ENCODE measurements around the gene MBP. TPM values are rescaled to one million over a fixed set of nuclear protein-coding genes. Genes with fewer than 3 reads are reported as not detected.
A peak's percentile ranks its signal among the peaks of the same experiment; 100 is the strongest.

MBP gene
- total and polyA plus RNA-seq, 2 of the 13 experiments (the other 11 are each of a cell fraction or from before 2014, with no cell fraction given): 5.0 to 8.5 TPM

- TF ChIP-seq ZNF614 (CRISPR knock-in tag; IDR thresholded peaks at IDR 0.05; ENCODE audit: borderline replicate concordance) (no peak), LCORL (IDR thresholded peaks at IDR 0.05) (no peak), LCORL (CRISPR knock-in tag; IDR thresholded peaks at IDR 0.05) (peak; percentile 90; the same call in 1 of the 2 replicates), ZNF484 (CRISPR knock-in tag; IDR thresholded peaks at IDR 0.05; ENCODE audit: borderline replicate concordance, low read depth) (no peak), MZF1 (CRISPR knock-in tag; IDR thresholded peaks at IDR 0.05; ENCODE audit: borderline replicate concordance) (no peak), ZNF816 (CRISPR knock-in tag; IDR thresholded peaks at IDR 0.05; ENCODE audit: borderline replicate concordance) (0 out of 2 replicates have a peak, but pooled peaks have one; percentile 12), SMARCE1 (IDR thresholded peaks at IDR 0.05; ENCODE audit: borderline replicate concordance) (no peak), ZNF510 (CRISPR knock-in tag; IDR thresholded peaks at IDR 0.05; ENCODE audit: low read depth) (peak; percentile 64; the same call in 1 of the 2 replicates), ZNF768 (CRISPR knock-in tag; IDR thresholded peaks at IDR 0.05) (0 out of 2 replicates have a peak, but pooled peaks have one; percentile 59), ARID4A (CRISPR knock-in tag; IDR thresholded peaks at IDR 0.05; ENCODE audit: borderline replicate concordance) (peak; percentile 88), TFDP1 (CRISPR knock-in tag; IDR thresholded peaks at IDR 0.05; ENCODE audit: borderline replicate concordance) (peak; percentile 65; the same call in 1 of the 2 replicates), SAP130 (CRISPR knock-in tag; IDR thresholded peaks at IDR 0.05; ENCODE audit: low read depth) (peak; percentile 86), ATF4 (CRISPR knock-in tag; IDR thresholded peaks at IDR 0.05) (no peak), HNF4G (IDR thresholded peaks at IDR 0.05; ENCODE audit: borderline replicate concordance, low read depth, low read length) (no peak), HNF4G (CRISPR knock-in tag; IDR thresholded peaks at IDR 0.05; ENCODE audit: borderline replicate concordance, low read depth) (no peak), GPBP1L1 (CRISPR knock-in tag; IDR thresholded peaks at IDR 0.05) (no peak), SAFB2 (CRISPR knock-in tag; IDR thresholded peaks at IDR 0.05; ENCODE audit: borderline replicate concordance, low read depth) (peak; percentile 49; the same call in 1 of the 2 replicates), ZNF879 (CRISPR knock-in tag; IDR thresholded peaks at IDR 0.05) (no peak), ATF3 (CRISPR knock-in tag; IDR thresholded peaks at IDR 0.05) (peak; percentile 60)
These were observed 18.0 kb downstream of the MBP start (continued) for GRCh38 chr18:77114415-77115191.

Data from HepG2 (cell line).